IMR-90 (cell line): ENCODE measurements around the gene PIP5K1C.

Experiments used
- ELK1 ChIP-seq: fragments of 150-350 bp; IDR thresholded peaks from 2 replicates; pipeline ENCODE4 v1.6.1; 2016; ENCODE audit warnings: low read depth, mild to moderate bottlenecking, low read length, moderate library complexity, borderline replicate concordance
- RAD21 ChIP-seq: IDR thresholded peaks from 2 replicates; pipeline ENCODE4 v1.6.1; 2012; ENCODE audit warnings: low read length, improper control_type of control experiment
- TF ChIP-seq, protein P1 (sequence below): conservative IDR thresholded peaks from 2 replicates; pipeline ENCODE4 v1.5.1; 2012; ENCODE audit warnings: mild to moderate bottlenecking, low read depth, low read length, improper control_type of control experiment

DNA sequence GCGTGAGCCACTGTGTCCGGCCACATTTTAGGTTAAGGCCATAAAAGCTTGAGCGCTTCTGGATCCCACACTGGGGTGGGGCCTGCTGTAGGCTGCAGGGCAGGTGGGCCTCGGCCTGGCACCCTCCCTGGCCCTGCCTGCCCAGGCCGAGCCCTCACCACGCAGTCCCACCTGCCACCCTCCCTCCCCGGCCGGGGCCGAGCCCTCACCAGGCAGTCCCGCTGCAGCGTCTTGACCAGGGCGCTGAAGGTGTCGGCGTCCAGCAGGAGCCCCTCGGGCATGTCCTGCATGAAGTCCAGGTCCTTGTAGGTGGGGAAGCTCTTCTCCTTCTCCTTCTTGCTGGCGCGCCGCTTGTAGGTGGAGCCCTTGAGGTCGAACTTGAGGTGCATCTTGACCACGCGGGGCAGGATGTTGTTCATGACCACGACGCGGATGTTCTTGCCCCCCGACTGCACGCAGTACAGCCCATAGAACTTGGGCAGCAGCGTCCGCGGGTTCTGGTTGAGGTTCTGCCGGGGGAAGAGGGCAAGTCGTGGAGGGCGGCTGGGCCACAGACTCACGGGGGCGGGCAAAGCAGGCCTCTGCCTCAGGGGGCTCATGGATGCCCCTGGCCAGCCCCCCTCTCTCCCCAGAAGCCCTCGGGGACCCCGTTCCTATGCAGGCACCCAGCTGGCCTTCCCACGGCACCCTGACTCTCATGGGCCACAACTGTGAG is 47.0 kb downstream of the PIP5K1C start:
- TF ChIP-seq, protein P1, sequence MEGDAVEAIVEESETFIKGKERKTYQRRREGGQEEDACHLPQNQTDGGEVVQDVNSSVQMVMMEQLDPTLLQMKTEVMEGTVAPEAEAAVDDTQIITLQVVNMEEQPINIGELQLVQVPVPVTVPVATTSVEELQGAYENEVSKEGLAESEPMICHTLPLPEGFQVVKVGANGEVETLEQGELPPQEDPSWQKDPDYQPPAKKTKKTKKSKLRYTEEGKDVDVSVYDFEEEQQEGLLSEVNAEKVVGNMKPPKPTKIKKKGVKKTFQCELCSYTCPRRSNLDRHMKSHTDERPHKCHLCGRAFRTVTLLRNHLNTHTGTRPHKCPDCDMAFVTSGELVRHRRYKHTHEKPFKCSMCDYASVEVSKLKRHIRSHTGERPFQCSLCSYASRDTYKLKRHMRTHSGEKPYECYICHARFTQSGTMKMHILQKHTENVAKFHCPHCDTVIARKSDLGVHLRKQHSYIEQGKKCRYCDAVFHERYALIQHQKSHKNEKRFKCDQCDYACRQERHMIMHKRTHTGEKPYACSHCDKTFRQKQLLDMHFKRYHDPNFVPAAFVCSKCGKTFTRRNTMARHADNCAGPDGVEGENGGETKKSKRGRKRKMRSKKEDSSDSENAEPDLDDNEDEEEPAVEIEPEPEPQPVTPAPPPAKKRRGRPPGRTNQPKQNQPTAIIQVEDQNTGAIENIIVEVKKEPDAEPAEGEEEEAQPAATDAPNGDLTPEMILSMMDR, result no peak
- TF ChIP-seq ELK1 (no peak), RAD21 (no peak)
